ENCODE results near the gene RALGAPA2.

The RALGAPA2 gene

GRCh38 chr20:20741087-20742045 lies 28.9 kb upstream of the RALGAPA2 start:
- H3K27ac ChIP-seq (ENCODE audit: low read length), result no peak overlapping the region
- no peak for DNase-seq (ENCODE audit: low read depth, low spot score)
- no peak overlapping the region for H3K4me3 ChIP-seq (ENCODE audit: low read length)
- H3K36me3 ChIP-seq (ENCODE audit: control insufficient read depth, insufficient read depth, low read length), result no peaks in the 10 kb centered on the region
- WGBS (ENCODE audit: insufficient coverage, insufficient read length), result no CpG with 5 or more reads among the region's 10 CpGs
- no peaks in the 10 kb centered on the region for H3K9me3 ChIP-seq (ENCODE audit: control insufficient read depth, insufficient read depth, low read length)
- H3K27me3 ChIP-seq (ENCODE audit: control insufficient read depth, insufficient read depth, low read length), result no peaks in the 10 kb centered on the region
- peaks cover 4% of the 10 kb centered on the region; the same call in 1 of the 2 replicates for H3K4me1 ChIP-seq (ENCODE audit: control insufficient read depth, insufficient read depth, low read length)

GRCh38 chr20:20740541-20740940 lies 28.1 kb upstream of the RALGAPA2 start:
- no peak for DNase-seq (ENCODE audit: low read depth, low spot score)
- Histone ChIP-seq H3K4me3 (ENCODE audit: low read length) (no peak overlapping the region), H3K36me3 (ENCODE audit: control insufficient read depth, insufficient read depth, low read length) (no peaks in the 10 kb centered on the region), H3K27ac (ENCODE audit: low read length) (no peak overlapping the region), H3K9me3 (ENCODE audit: control insufficient read depth, insufficient read depth, low read length) (no peaks in the 10 kb centered on the region), H3K27me3 (ENCODE audit: control insufficient read depth, insufficient read depth, low read length) (no peaks in the 10 kb centered on the region), H3K4me1 (ENCODE audit: control insufficient read depth, insufficient read depth, low read length) (peaks cover 4% of the 10 kb centered on the region; the same call in 1 of the 2 replicates)
- no CpG with 5 or more reads among the region's 4 CpGs for WGBS (ENCODE audit: insufficient coverage, insufficient read length)

- no peak for DNase-seq (ENCODE audit: low read depth, low spot score)
- H3K4me3 ChIP-seq (ENCODE audit: low read length), result no peak overlapping the region
- H3K4me1 ChIP-seq (ENCODE audit: control insufficient read depth, insufficient read depth, low read length), result no peaks in the 10 kb centered on the region
- no peaks in the 10 kb centered on the region for H3K27me3 ChIP-seq (ENCODE audit: control insufficient read depth, insufficient read depth, low read length)
- WGBS (ENCODE audit: insufficient coverage, insufficient read length), result no CpG with 5 or more reads among the region's 2 CpGs
- H3K36me3 ChIP-seq (ENCODE audit: control insufficient read depth, insufficient read depth, low read length), result no peaks in the 10 kb centered on the region
- no peaks in the 10 kb centered on the region for H3K9me3 ChIP-seq (ENCODE audit: control insufficient read depth, insufficient read depth, low read length)
- H3K27ac ChIP-seq (ENCODE audit: low read length), result no peak overlapping the region
Measured at GRCh38 chr20:20737158-20737557, 24.7 kb upstream of the RALGAPA2 start.

GRCh38 chr20:20736303-20736702 lies 23.9 kb upstream of the RALGAPA2 start:
- DNase-seq (ENCODE audit: low read depth, low spot score), result no peak
- no peaks in the 10 kb centered on the region for H3K36me3 ChIP-seq (ENCODE audit: control insufficient read depth, insufficient read depth, low read length)
- H3K9me3 ChIP-seq (ENCODE audit: control insufficient read depth, insufficient read depth, low read length), result no peaks in the 10 kb centered on the region
- H3K4me1 ChIP-seq (ENCODE audit: control insufficient read depth, insufficient read depth, low read length), result no peaks in the 10 kb centered on the region
- no peak overlapping the region for H3K4me3 ChIP-seq (ENCODE audit: low read length)
- no peaks in the 10 kb centered on the region for H3K27me3 ChIP-seq (ENCODE audit: control insufficient read depth, insufficient read depth, low read length)
- no peak overlapping the region for H3K27ac ChIP-seq (ENCODE audit: low read length)
- no CpG with 5 or more reads among the region's 6 CpGs for WGBS (ENCODE audit: insufficient coverage, insufficient read length)

- no peak overlapping the region for H3K4me3 ChIP-seq (ENCODE audit: low read length)
- H3K4me1 ChIP-seq (ENCODE audit: control insufficient read depth, insufficient read depth, low read length), result no peaks in the 10 kb centered on the region
- WGBS (ENCODE audit: insufficient coverage, insufficient read length), result no CpG with 5 or more reads among the region's 3 CpGs
- no peak for DNase-seq (ENCODE audit: low read depth, low spot score)
- H3K36me3 ChIP-seq (ENCODE audit: control insufficient read depth, insufficient read depth, low read length), result no peaks in the 10 kb centered on the region
- H3K27me3 ChIP-seq (ENCODE audit: control insufficient read depth, insufficient read depth, low read length), result no peaks in the 10 kb centered on the region
- H3K9me3 ChIP-seq (ENCODE audit: control insufficient read depth, insufficient read depth, low read length), result no peaks in the 10 kb centered on the region
- H3K27ac ChIP-seq (ENCODE audit: low read length), result no peak overlapping the region
Measured at GRCh38 chr20:20734475-20734948, 22.1 kb upstream of the RALGAPA2 start.

- WGBS (ENCODE audit: insufficient coverage, insufficient read length), result no CpG with 5 or more reads among the region's 1 CpG
- Histone ChIP-seq H3K36me3 (ENCODE audit: control insufficient read depth, insufficient read depth, low read length) (no peaks in the 10 kb centered on the region), H3K4me3 (ENCODE audit: low read length) (no peak overlapping the region), H3K27ac (ENCODE audit: low read length) (no peak overlapping the region), H3K4me1 (ENCODE audit: control insufficient read depth, insufficient read depth, low read length) (no peaks in the 10 kb centered on the region), H3K27me3 (ENCODE audit: control insufficient read depth, insufficient read depth, low read length) (no peaks in the 10 kb centered on the region), H3K9me3 (ENCODE audit: control insufficient read depth, insufficient read depth, low read length) (no peaks in the 10 kb centered on the region)
- DNase-seq (ENCODE audit: low read depth, low spot score), result no peak
Measured at GRCh38 chr20:20733943-20734342, 21.5 kb upstream of the RALGAPA2 start.

GRCh38 chr20:20732641-20733040 lies 20.2 kb upstream of the RALGAPA2 start:
- no CpG with 5 or more reads among the region's 4 CpGs for WGBS (ENCODE audit: insufficient coverage, insufficient read length)
- no peak for DNase-seq (ENCODE audit: low read depth, low spot score)
- no peaks in the 10 kb centered on the region for H3K27me3 ChIP-seq (ENCODE audit: control insufficient read depth, insufficient read depth, low read length)
- no peak overlapping the region for H3K4me3 ChIP-seq (ENCODE audit: low read length)
- H3K9me3 ChIP-seq (ENCODE audit: control insufficient read depth, insufficient read depth, low read length), result no peaks in the 10 kb centered on the region
- H3K4me1 ChIP-seq (ENCODE audit: control insufficient read depth, insufficient read depth, low read length), result no peaks in the 10 kb centered on the region
- H3K27ac ChIP-seq (ENCODE audit: low read length), result no peak overlapping the region
- H3K36me3 ChIP-seq (ENCODE audit: control insufficient read depth, insufficient read depth, low read length), result no peaks in the 10 kb centered on the region

- no peaks in the 10 kb centered on the region for H3K27me3 ChIP-seq (ENCODE audit: control insufficient read depth, insufficient read depth, low read length)
- WGBS (ENCODE audit: insufficient coverage, insufficient read length), result no CpG with 5 or more reads among the region's 2 CpGs
- no peak for DNase-seq (ENCODE audit: low read depth, low spot score)
- no peaks in the 10 kb centered on the region for H3K4me1 ChIP-seq (ENCODE audit: control insufficient read depth, insufficient read depth, low read length)
- H3K9me3 ChIP-seq (ENCODE audit: control insufficient read depth, insufficient read depth, low read length), result no peaks in the 10 kb centered on the region
- no peak overlapping the region for H3K4me3 ChIP-seq (ENCODE audit: low read length)
- H3K27ac ChIP-seq (ENCODE audit: low read length), result no peak overlapping the region
- no peaks in the 10 kb centered on the region for H3K36me3 ChIP-seq (ENCODE audit: control insufficient read depth, insufficient read depth, low read length)
Measured at GRCh38 chr20:20731945-20732296, 19.5 kb upstream of the RALGAPA2 start.

- Histone ChIP-seq H3K36me3 (ENCODE audit: control insufficient read depth, insufficient read depth, low read length) (no peaks in the 10 kb centered on the region), H3K27ac (ENCODE audit: low read length) (no peak overlapping the region), H3K9me3 (ENCODE audit: control insufficient read depth, insufficient read depth, low read length) (no peaks in the 10 kb centered on the region), H3K4me3 (ENCODE audit: low read length) (no peak overlapping the region), H3K4me1 (ENCODE audit: control insufficient read depth, insufficient read depth, low read length) (no peaks in the 10 kb centered on the region), H3K27me3 (ENCODE audit: control insufficient read depth, insufficient read depth, low read length) (no peaks in the 10 kb centered on the region)
- WGBS (ENCODE audit: insufficient coverage, insufficient read length), result no CpG with 5 or more reads among the region's 11 CpGs
- no peak for DNase-seq (ENCODE audit: low read depth, low spot score)
Measured at GRCh38 chr20:20731000-20731944, 18.8 kb upstream of the RALGAPA2 start.

GRCh38 chr20:20729563-20729962 lies 17.1 kb upstream of the RALGAPA2 start:
- Histone ChIP-seq H3K27ac (ENCODE audit: low read length) (no peak overlapping the region), H3K9me3 (ENCODE audit: control insufficient read depth, insufficient read depth, low read length) (no peaks in the 10 kb centered on the region), H3K27me3 (ENCODE audit: control insufficient read depth, insufficient read depth, low read length) (no peaks in the 10 kb centered on the region), H3K4me1 (ENCODE audit: control insufficient read depth, insufficient read depth, low read length) (no peaks in the 10 kb centered on the region), H3K36me3 (ENCODE audit: control insufficient read depth, insufficient read depth, low read length) (no peaks in the 10 kb centered on the region), H3K4me3 (ENCODE audit: low read length) (no peak overlapping the region)
- no CpG with 5 or more reads among the region's 3 CpGs for WGBS (ENCODE audit: insufficient coverage, insufficient read length)
- no peak for DNase-seq (ENCODE audit: low read depth, low spot score)
